Endodermal cell (in vitro differentiated cells): ENCODE data around the gene PTOV1. TPM values are rescaled to one million over a fixed set of nuclear protein-coding genes. Genes with fewer than 3 reads are reported as not detected.

Experiments used
- DNase-seq: peaks from one replicate; pipeline ENCODE4 v3.0.0-alpha.2; 2017
- H3K27ac ChIP-seq: 2 replicates; pipeline ENCODE4 v1.5.1; 2013; ENCODE audit warnings: mild to moderate bottlenecking, low read depth, low read length, moderate library complexity
- H3K27me3 ChIP-seq: 2 replicates; pipeline ENCODE4 v1.6.1; 2013; ENCODE audit warnings: mild to moderate bottlenecking, low read length, moderate library complexity; ENCODE audit not compliant: insufficient read depth, control insufficient read depth, poor library complexity, severe bottlenecking
- H3K36me3 ChIP-seq: 2 replicates; pipeline ENCODE4 v1.7.0; 2013; ENCODE audit warnings: mild to moderate bottlenecking, low read length, moderate library complexity; ENCODE audit not compliant: control insufficient read depth, insufficient read depth
- H3K4me1 ChIP-seq: one replicate; pipeline ENCODE4 v1.7.0; 2013; ENCODE audit warnings: low read length; ENCODE audit not compliant: control insufficient read depth, insufficient read depth
- H3K4me3 ChIP-seq: 2 replicates; pipeline ENCODE4 v1.5.1; 2013; ENCODE audit warnings: mild to moderate bottlenecking, low read length, moderate library complexity
- H3K9ac ChIP-seq: 2 replicates; pipeline ENCODE4 v1.6.1; 2013; ENCODE audit warnings: mild to moderate bottlenecking, low read length, moderate library complexity; ENCODE audit not compliant: poor library complexity, severe bottlenecking; ENCODE audit errors: extremely low read depth
- H3K9me3 ChIP-seq: 2 replicates; pipeline ENCODE4 v1.6.1; 2013; ENCODE audit warnings: mild to moderate bottlenecking, low read length, moderate library complexity; ENCODE audit not compliant: control insufficient read depth
- H3K27ac Mint-ChIP-seq: 2 replicates; pipeline ENCODE4 v1.8.0; 2020; ENCODE audit warnings: mixed read lengths
- H3K27me3 Mint-ChIP-seq: 2 replicates; pipeline ENCODE4 v1.8.0; 2021; ENCODE audit warnings: mild to moderate bottlenecking, mixed read lengths; ENCODE audit not compliant: insufficient read depth
- H3K36me3 Mint-ChIP-seq: 2 replicates; pipeline ENCODE4 v1.8.0; 2020; ENCODE audit warnings: low read depth, mixed read lengths
- H3K4me1 Mint-ChIP-seq: 2 replicates; pipeline ENCODE4 v1.8.0; 2020; ENCODE audit warnings: mixed read lengths
- H3K4me3 Mint-ChIP-seq: 2 replicates; pipeline ENCODE4 v1.8.0; 2020; ENCODE audit warnings: mild to moderate bottlenecking, moderate library complexity, mixed read lengths
- H3K9me3 Mint-ChIP-seq: 2 replicates; pipeline ENCODE4 v1.8.0; 2020; ENCODE audit warnings: mild to moderate bottlenecking, mixed read lengths
- CTCF ChIP-seq: fragments of 200-600 bp; sonication (generic); conservative IDR thresholded peaks from 2 replicates; pipeline ENCODE4 v1.5.0; 2021; ENCODE audit warnings: antibody characterized with exemption, mild to moderate bottlenecking
- WGBS, 2 experiments: methylation state at CpG; one replicate each; pipeline versions ENCODE4 v1.1.5 to v1.1.7; 2013; ENCODE audit warnings: missing lambda C conversion rate in 2 of 2, mixed read lengths in 1 of 2; ENCODE audit not compliant: insufficient coverage in 1 of 2, insufficient read length in 1 of 2; 5-methylcytosine and 5-hydroxymethylcytosine counted together
- total RNA-seq, 2 donors: library from RNA; stranded (reverse); fragmentation: NEBNext Ultra II Directional in 1 of 2; extraction: Animal tissue kit (Norgen Biotek cat#: 25700) in 1 of 2; gene quantifications; 2 replicates in 1 of 2; 3 replicates in 1 of 2; pipeline ENCODE4 v1.2.1, GENCODE V29; 2021

Gene PTOV1
- total RNA-seq, 2 donors from 2014 or later: 279 to 287 TPM

DNA sequence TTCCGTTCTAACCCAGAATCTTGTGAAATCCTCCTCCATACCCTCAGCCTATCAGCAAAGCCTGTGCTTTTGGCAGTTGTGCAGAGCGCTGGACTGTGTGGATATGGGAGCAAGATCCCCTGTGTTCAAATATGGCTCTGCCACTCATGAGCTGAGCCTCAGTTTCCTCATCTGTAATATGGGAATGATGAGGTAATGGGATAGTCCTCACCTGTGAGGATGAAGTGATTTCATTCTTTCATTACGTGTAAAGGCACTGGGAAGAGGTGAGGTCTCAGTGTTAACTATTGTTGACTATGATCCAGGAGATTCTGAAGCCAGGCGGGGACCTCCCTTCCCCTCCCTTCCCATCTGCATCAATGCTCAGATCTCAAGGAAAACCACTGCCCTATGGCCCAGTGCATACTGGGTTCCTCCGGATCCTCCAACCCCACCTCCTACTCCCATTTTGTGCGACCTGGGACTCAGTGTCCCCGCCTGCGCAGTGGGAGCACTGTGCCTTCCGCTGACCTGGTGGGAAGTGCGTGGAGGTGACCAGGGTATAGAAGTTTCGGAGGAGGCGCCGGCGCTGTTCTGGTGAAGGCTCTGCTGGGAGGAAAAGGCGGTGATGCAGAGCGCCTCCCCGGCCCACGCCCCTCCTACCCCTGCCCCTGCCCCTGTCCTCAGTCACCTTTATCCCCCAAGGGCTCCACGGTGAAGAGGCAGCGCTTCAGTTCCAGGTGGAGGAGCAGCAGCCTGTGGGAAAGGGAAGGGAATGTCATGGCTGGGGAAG lies 42.9 kb upstream of the PTOV1 start:
- peaks cover 29% of the 10 kb centered on the region for H3K36me3 Mint-ChIP-seq
- 80 to 100% methylated on average over 7 to 20 of the region's 20 CpGs for WGBS, 2 experiments
- Histone ChIP-seq H3K36me3 (peaks cover 28% of the 10 kb centered on the region), H3K27ac (no peak overlapping the region), H3K27me3 (no peaks in the 10 kb centered on the region), H3K9ac (no peak overlapping the region), H3K9me3 (no peaks in the 10 kb centered on the region), H3K4me1 (no peaks in the 10 kb centered on the region), H3K4me3 (no peak overlapping the region)
- peak overlapping the region; percentile 63 for H3K4me3 Mint-ChIP-seq
- no peak for DNase-seq
- H3K27me3 Mint-ChIP-seq: peaks cover 1% of the 10 kb centered on the region
- no peaks in the 10 kb centered on the region for H3K9me3 Mint-ChIP-seq
- TF ChIP-seq CTCF: no peak
- H3K4me1 Mint-ChIP-seq: peaks cover 6% of the 10 kb centered on the region
- peak overlapping the region; percentile 21 for H3K27ac Mint-ChIP-seq

- Mint-ChIP-seq H3K27ac (peak overlapping the region; percentile 89), H3K9me3 (no peaks in the 10 kb centered on the region), H3K4me3 (peak overlapping the region; percentile 63), H3K36me3 (peaks cover 23% of the 10 kb centered on the region), H3K4me1 (peaks cover 6% of the 10 kb centered on the region), H3K27me3 (peaks cover 1% of the 10 kb centered on the region)
- Histone ChIP-seq H3K4me1 (no peaks in the 10 kb centered on the region), H3K27ac (no peak overlapping the region), H3K36me3 (peaks cover 22% of the 10 kb centered on the region), H3K9ac (no peak overlapping the region), H3K27me3 (no peaks in the 10 kb centered on the region), H3K4me3 (peak overlapping the region; percentile 69), H3K9me3 (no peaks in the 10 kb centered on the region)
- no peak for TF ChIP-seq CTCF
- WGBS, 2 experiments: 8 to 9% methylated on average over 14 to 31 of the region's 31 CpGs
- DNase-seq: peak; percentile 99
Observed at GRCh38 chr19:49808711-49809159, 42.2 kb upstream of the PTOV1 start.

- H3K4me1 ChIP-seq: no peaks in the 10 kb centered on the region
- no peaks in the 10 kb centered on the region for H3K9me3 Mint-ChIP-seq
- peaks cover 18% of the 10 kb centered on the region for H3K36me3 ChIP-seq
- peak overlapping the region; percentile 63 for H3K4me3 Mint-ChIP-seq
- TF ChIP-seq CTCF: peak; percentile 48
- H3K9me3 ChIP-seq: no peaks in the 10 kb centered on the region
- H3K4me3 ChIP-seq: peak overlapping the region; percentile 69
- H3K27me3 Mint-ChIP-seq: peaks cover 1% of the 10 kb centered on the region
- H3K9ac ChIP-seq: no peak overlapping the region
- DNase-seq: peak; percentile 84
- H3K36me3 Mint-ChIP-seq: peaks cover 22% of the 10 kb centered on the region
- no peaks in the 10 kb centered on the region for H3K27me3 ChIP-seq
- peak overlapping the region; percentile 89 for H3K27ac Mint-ChIP-seq
- peaks cover 6% of the 10 kb centered on the region for H3K4me1 Mint-ChIP-seq
- WGBS, 2 experiments: 24 to 50% methylated on average over 18 to 50 of the region's 50 CpGs
- no peak overlapping the region for H3K27ac ChIP-seq
Observed at GRCh38 chr19:49809160-49809940, 41.6 kb upstream of the PTOV1 start.
